NOMO-1 (cell line): Measurements from ENCODE around the gene ILF3.

ENCODE experiments used
- DNase-seq, 2 experiments: peaks; one replicate each; lab custom pipeline; 2025; ENCODE audit not compliant: unreplicated experiment in 2 of 2; lab: John Stamatoyannopoulos, UW

ILF3 gene

DNA sequence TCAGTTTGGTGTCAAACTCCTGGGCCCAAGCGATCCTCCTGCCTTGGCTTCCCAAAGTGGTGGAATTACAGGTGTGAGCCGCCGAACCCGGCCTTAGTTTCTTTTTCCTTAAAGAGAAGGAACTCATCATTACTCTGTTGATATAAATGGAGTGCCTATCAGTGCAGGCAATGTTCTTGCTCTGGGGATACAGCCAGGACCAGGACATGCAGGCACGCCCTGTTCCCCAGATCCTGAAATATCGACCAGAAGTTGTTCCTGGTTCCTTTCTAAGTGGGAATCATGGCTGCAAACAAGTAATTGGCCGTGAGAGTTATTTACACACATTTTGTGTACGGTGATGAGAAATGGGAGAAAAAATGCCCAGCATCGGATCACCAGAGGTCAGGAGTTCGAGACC, 72.1 kb downstream of the ILF3 start:
- DNase-seq: no peak

DNA sequence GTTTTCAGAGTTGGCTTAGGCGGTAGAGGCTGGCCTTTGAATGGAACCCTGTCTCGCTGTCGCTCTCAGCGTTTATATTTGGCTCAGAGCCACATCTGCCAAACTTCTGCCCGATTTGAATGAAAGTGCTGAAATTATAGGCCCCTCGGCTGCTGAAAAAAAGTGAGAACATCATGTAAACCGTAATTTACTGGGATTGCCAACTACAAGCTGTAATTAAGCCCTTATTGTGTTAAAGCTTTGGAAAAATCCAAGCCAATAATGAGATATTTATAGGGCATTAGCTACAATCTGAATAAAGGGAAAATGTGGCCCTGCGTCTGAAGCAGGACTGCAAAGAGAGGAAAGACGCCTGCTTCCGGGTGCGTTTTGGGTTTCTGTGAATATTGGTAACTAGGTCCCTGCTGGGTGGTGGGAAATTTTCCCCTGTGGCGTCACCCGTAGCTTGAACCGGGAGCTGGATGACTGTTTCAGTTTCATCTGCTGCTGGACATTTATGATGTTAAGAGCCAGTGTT, 73.6 kb downstream of the ILF3 start:
- no peak for DNase-seq

DNA sequence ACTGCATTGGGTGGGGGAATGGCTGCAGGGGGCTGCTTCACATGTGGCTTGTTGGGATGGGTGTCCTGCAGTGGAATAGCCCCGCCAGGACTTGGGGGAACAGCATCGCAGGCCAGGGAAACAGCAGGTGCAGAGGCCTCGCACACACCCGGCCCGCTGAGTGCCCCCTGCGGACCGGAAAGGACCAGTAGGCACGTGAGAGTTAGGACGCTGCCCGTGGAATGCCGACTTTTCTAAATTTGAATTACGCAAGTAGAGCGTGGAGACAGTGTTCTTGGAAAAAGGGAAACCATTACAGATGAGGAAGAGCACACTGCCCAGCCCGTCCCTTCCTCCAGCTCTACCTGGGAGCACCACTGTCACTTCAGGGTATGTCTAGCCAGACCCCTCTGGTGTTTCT, 75.3 kb downstream of the ILF3 start:
- DNase-seq: no peak

DNA sequence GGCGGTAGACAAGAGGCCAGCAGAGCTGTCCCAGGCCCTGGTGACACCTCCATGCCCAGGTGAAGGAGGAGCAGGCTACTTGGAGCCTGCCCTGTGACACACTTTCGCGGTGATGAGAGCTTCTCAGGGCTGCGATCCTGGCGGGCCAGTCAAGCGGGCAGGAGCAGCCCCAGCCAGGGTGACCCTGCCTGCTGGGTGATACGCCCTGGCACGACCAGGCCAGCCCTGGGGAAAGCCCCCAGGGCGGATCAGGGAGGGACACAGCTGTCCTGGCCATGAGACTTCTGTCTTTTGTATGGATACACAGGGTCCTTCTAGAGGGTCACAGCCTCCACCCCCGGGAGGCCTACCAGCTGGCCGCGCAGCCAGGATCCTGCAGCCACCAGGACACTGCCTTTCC, 76.8 kb downstream of the ILF3 start:
- no peak for DNase-seq

DNA sequence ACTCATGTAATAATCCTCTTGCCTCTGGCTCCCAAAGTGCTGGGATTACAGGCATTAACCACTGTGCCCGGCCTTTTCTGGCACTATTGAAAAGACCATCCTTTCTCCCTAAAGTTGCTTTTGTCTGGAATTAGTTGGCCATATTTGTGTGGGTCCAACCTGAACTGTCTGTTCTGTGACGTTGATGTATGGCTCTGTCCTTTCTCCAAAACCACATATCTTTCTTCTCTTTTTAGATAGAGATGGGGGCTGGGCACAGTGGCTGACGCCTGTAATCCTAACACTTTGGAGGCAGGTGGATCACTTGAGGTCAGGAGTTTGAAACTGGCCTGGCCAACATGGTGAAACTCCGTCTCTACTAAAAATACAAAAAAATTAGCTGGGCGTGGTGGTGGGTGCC, 81.6 kb downstream of the ILF3 start:
- DNase-seq: no peak

DNA sequence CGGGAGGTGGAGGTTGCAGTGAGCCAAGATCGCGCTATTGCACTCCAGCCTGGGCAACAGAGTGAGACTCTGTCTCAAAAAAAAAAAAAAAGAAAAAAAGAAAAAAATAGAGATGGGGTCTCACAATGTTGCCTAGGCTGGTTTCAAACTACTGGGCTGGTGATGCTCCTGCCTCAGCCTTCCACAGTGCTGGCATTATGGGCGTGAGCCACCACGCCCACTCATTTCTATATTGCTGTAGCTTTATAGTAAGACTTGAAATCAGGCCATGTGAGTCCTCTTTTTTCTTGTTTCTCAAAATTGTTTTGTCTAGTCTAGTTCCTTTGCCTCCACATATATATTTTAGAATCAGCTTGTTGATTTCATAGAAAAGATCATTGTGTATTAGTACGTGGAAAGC, 82.0 kb downstream of the ILF3 start:
- no peak for DNase-seq

DNA sequence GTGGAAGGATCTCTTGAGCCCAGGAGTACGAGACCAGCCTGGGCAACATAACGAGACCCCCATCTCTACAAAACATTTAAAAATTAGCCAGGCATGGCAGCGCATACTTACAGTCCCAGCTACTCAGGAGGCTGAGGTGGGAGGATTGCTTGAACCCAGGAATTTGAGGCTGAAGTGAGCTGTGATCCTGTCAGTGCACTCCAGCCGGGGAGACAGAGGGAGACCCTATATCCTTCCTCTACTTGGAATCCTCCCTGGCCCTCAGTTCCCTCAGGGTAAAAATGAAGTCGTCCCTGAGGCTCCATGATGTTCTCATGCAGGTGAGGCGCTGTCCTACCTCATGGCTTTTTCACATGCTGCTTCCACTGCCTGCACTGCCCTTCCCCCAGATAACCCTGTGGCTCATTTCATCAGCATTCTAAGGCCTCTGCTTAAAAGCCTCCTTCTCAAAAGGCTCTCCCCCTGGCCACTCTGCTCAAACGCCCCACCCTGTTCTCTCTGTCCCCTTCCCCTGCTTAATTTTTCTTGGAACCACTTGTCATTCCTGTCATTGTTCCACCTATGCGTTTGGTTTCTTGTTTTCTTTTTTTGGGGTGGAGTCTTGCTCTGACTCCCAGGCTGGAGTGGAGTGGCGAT, 82.9 kb downstream of the ILF3 start:
- no peak for DNase-seq

DNA sequence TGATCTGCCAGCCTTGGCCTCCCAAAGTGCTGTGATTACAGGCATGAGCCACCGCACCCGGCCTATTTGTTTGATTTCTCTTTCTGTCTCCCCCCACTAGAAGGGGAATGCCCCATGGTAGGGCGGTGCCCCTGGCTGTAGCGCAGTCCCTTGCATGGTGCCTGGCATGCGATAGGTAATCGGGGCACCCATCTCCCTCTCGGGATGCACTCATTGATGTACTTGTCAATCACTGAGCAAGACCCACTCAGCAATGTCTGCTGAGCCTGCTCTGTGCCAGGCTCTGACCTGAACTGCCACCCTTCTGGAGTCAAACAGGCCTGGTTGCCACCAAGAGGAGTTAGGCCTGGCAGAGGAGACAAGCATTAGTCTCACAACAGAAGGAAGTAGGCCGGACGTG, 83.6 kb downstream of the ILF3 start:
- DNase-seq: no peak

DNA sequence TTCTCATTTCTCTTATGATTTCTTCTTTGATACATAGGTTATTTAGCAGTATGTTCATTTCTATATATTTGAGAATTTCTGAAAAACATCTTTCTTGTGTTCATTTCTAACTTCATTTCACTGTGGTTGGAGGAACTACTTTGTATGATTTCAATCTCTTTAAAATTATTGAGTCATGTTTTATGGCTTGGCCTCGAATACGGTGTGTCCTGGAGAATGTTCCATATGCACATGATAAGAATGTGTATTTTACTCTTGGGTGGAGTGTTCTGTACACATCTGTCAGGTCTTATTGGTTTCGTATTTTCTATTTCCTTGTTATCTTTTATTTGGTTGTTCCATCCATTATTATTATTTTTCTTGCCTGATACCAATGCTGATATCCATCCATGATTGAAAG, 86.7 kb downstream of the ILF3 start:
- no peak for DNase-seq
